BLaER1 (cell line): ENCODE results near the gene NOS1.

ENCODE experiments used
- H3K27ac ChIP-seq: shearing (Covaris generic); formaldehyde crosslinking; 2 replicates; pipeline ENCODE4 v1.8.1; 2022
- H3K27me3 ChIP-seq: shearing (Covaris generic); formaldehyde crosslinking; 2 replicates; pipeline ENCODE4 v1.8.1; 2022
- H3K36me3 ChIP-seq: shearing (Covaris generic); formaldehyde crosslinking; 2 replicates; pipeline ENCODE4 v1.8.1; 2022
- H3K4me1 ChIP-seq: shearing (Covaris generic); formaldehyde crosslinking; 2 replicates; pipeline ENCODE4 v1.8.1; 2022
- H3K4me2 ChIP-seq: shearing (Covaris generic); formaldehyde crosslinking; 2 replicates; pipeline ENCODE4 v1.8.1; 2022
- H3K4me3 ChIP-seq: shearing (Covaris generic); formaldehyde crosslinking; 2 replicates; pipeline ENCODE4 v1.8.1; 2022
- H3K9ac ChIP-seq: shearing (Covaris generic); formaldehyde crosslinking; 2 replicates; pipeline ENCODE4 v1.8.1; 2022
- H3K9me3 ChIP-seq: shearing (Covaris generic); formaldehyde crosslinking; 2 replicates; pipeline ENCODE4 v1.8.1; 2022
- H4K20me1 ChIP-seq: shearing (Covaris generic); formaldehyde crosslinking; 2 replicates; pipeline ENCODE4 v1.8.1; 2022
- Cebpa-rat ChIP-seq: shearing (Covaris generic); IDR thresholded peaks from 2 replicates; pipeline ENCODE4 v1.8.1; 2022

Gene NOS1

GRCh38 chr12:117169548-117169947 is 191.9 kb downstream of the NOS1 start:
- H3K9me3 ChIP-seq = no peaks in the 10 kb centered on the region
- H3K4me1 ChIP-seq = 0 out of 2 replicates have a peak, but pooled peaks cover 8% of the 10 kb centered on the region
- no peak overlapping the region for H3K4me2 ChIP-seq
- no peaks in the 10 kb centered on the region for H3K27me3 ChIP-seq
- TF ChIP-seq Cebpa-rat = no peak
- H4K20me1 ChIP-seq = peaks cover 43% of the 10 kb centered on the region
- H3K4me3 ChIP-seq = no peak overlapping the region
- no peak overlapping the region for H3K9ac ChIP-seq
- no peak overlapping the region for H3K27ac ChIP-seq
- H3K36me3 ChIP-seq = peaks cover 100% of the 10 kb centered on the region

- Histone ChIP-seq H3K36me3 (peaks cover 100% of the 10 kb centered on the region), H3K27ac (no peak overlapping the region), H3K9me3 (no peaks in the 10 kb centered on the region), H3K4me2 (no peak overlapping the region), H3K4me3 (no peak overlapping the region), H4K20me1 (peaks cover 40% of the 10 kb centered on the region), H3K4me1 (0 out of 2 replicates have a peak, but pooled peaks cover 8% of the 10 kb centered on the region), H3K27me3 (no peaks in the 10 kb centered on the region), H3K9ac (no peak overlapping the region)
- TF ChIP-seq Cebpa-rat = no peak
Observed at GRCh38 chr12:117168976-117169375, 192.4 kb downstream of the NOS1 start.

GRCh38 chr12:117167769-117168168 is 193.7 kb downstream of the NOS1 start:
- Histone ChIP-seq H3K9ac (no peak overlapping the region), H3K27ac (no peak overlapping the region), H4K20me1 (peaks cover 37% of the 10 kb centered on the region), H3K4me3 (no peak overlapping the region), H3K4me2 (no peak overlapping the region), H3K9me3 (no peaks in the 10 kb centered on the region), H3K27me3 (no peaks in the 10 kb centered on the region), H3K36me3 (peaks cover 100% of the 10 kb centered on the region), H3K4me1 (0 out of 2 replicates have a peak, but pooled peaks cover 8% of the 10 kb centered on the region)
- no peak for TF ChIP-seq Cebpa-rat

GRCh38 chr12:117166107-117166506 is 195.3 kb downstream of the NOS1 start:
- no peak overlapping the region for H3K4me2 ChIP-seq
- H3K27me3 ChIP-seq = no peaks in the 10 kb centered on the region
- H3K36me3 ChIP-seq = peaks cover 100% of the 10 kb centered on the region
- no peaks in the 10 kb centered on the region for H3K9me3 ChIP-seq
- H4K20me1 ChIP-seq = peaks cover 48% of the 10 kb centered on the region
- no peak for TF ChIP-seq Cebpa-rat
- H3K4me1 ChIP-seq = no peaks in the 10 kb centered on the region
- H3K9ac ChIP-seq = no peak overlapping the region
- H3K27ac ChIP-seq = no peak overlapping the region
- no peak overlapping the region for H3K4me3 ChIP-seq

- H3K4me2 ChIP-seq = no peak overlapping the region
- TF ChIP-seq Cebpa-rat = no peak
Observed at GRCh38 chr12:117165342-117165741, 196.1 kb downstream of the NOS1 start.

GRCh38 chr12:117162633-117163032 is 198.8 kb downstream of the NOS1 start:
- no peak overlapping the region for H3K4me3 ChIP-seq
- no peak for TF ChIP-seq Cebpa-rat
- peaks cover 47% of the 10 kb centered on the region for H4K20me1 ChIP-seq
- H3K9ac ChIP-seq = no peak overlapping the region
- no peaks in the 10 kb centered on the region for H3K4me1 ChIP-seq
- H3K27me3 ChIP-seq = no peaks in the 10 kb centered on the region
- H3K27ac ChIP-seq = no peak overlapping the region
- H3K4me2 ChIP-seq = no peak overlapping the region
- peaks cover 100% of the 10 kb centered on the region for H3K36me3 ChIP-seq
- no peaks in the 10 kb centered on the region for H3K9me3 ChIP-seq

More at GRCh38 chr12:117165342-117165741, 196.1 kb downstream of the NOS1 start:
- no peaks in the 10 kb centered on the region for H3K4me1 ChIP-seq
- H3K4me3 ChIP-seq = no peak overlapping the region
- no peaks in the 10 kb centered on the region for H3K27me3 ChIP-seq
- peaks cover 45% of the 10 kb centered on the region for H4K20me1 ChIP-seq
- no peaks in the 10 kb centered on the region for H3K9me3 ChIP-seq
- H3K36me3 ChIP-seq = peaks cover 100% of the 10 kb centered on the region
- H3K27ac ChIP-seq = no peak overlapping the region
- no peak overlapping the region for H3K9ac ChIP-seq

- H4K20me1 ChIP-seq = peaks cover 42% of the 10 kb centered on the region
- no peak for TF ChIP-seq Cebpa-rat
- no peak overlapping the region for H3K4me3 ChIP-seq
- no peak overlapping the region for H3K9ac ChIP-seq
- H3K27ac ChIP-seq = no peak overlapping the region
- H3K4me1 ChIP-seq = no peaks in the 10 kb centered on the region
- H3K4me2 ChIP-seq = no peak overlapping the region
- peaks cover 100% of the 10 kb centered on the region for H3K36me3 ChIP-seq
- no peaks in the 10 kb centered on the region for H3K27me3 ChIP-seq
- no peaks in the 10 kb centered on the region for H3K9me3 ChIP-seq
Observed at GRCh38 chr12:117162167-117162539, 199.3 kb downstream of the NOS1 start.

GRCh38 chr12:117161460-117162166 is 199.8 kb downstream of the NOS1 start:
- Histone ChIP-seq H3K27ac (no peak overlapping the region), H3K9me3 (no peaks in the 10 kb centered on the region), H3K4me1 (no peaks in the 10 kb centered on the region), H4K20me1 (peaks cover 41% of the 10 kb centered on the region), H3K27me3 (no peaks in the 10 kb centered on the region), H3K9ac (no peak overlapping the region), H3K4me3 (no peak overlapping the region), H3K4me2 (no peak overlapping the region), H3K36me3 (peaks cover 100% of the 10 kb centered on the region)
- TF ChIP-seq Cebpa-rat = no peak

- Histone ChIP-seq H3K4me1 (no peaks in the 10 kb centered on the region), H3K27ac (no peak overlapping the region), H3K27me3 (no peaks in the 10 kb centered on the region), H3K9me3 (no peaks in the 10 kb centered on the region), H3K9ac (no peak overlapping the region), H4K20me1 (peaks cover 54% of the 10 kb centered on the region), H3K4me3 (no peak overlapping the region), H3K36me3 (peaks cover 100% of the 10 kb centered on the region), H3K4me2 (no peak overlapping the region)
- TF ChIP-seq Cebpa-rat = no peak
Observed at GRCh38 chr12:117159674-117160073, 201.8 kb downstream of the NOS1 start.

- H4K20me1 ChIP-seq = peaks cover 60% of the 10 kb centered on the region
- H3K36me3 ChIP-seq = peaks cover 100% of the 10 kb centered on the region
- TF ChIP-seq Cebpa-rat = no peak
- H3K4me2 ChIP-seq = no peak overlapping the region
- no peak overlapping the region for H3K9ac ChIP-seq
- H3K27me3 ChIP-seq = no peaks in the 10 kb centered on the region
- H3K4me3 ChIP-seq = no peak overlapping the region
- 0 out of 2 replicates have a peak, but pooled peaks cover 5% of the 10 kb centered on the region for H3K4me1 ChIP-seq
- H3K9me3 ChIP-seq = no peaks in the 10 kb centered on the region
- H3K27ac ChIP-seq = no peak overlapping the region
Observed at GRCh38 chr12:117158911-117159553, 202.4 kb downstream of the NOS1 start.
